Astrocyte (in vitro differentiated cells and primary cell): Measurements from ENCODE around the gene GTSE1. TPM values are rescaled to one million over a fixed set of nuclear protein-coding genes. Genes with fewer than 3 reads are reported as not detected.

Experiments used
- DNase-seq: peaks from one replicate; pipeline ENCODE4 v3.0.0-alpha.2; 2010; ENCODE audit warnings: low read depth
- FAIRE-seq: peaks from 2 replicates; lab custom pipeline; 2011; peaks lifted over from hg19 to GRCh38; lab: Jason Lieb, UNC
- H2AFZ ChIP-seq: 2 replicates; pipeline ENCODE4 v1.6.0; 2012; ENCODE audit warnings: low read depth, low read length, inconsistent platforms
- H3K27ac ChIP-seq: 2 replicates; pipeline ENCODE4 v1.5.1; 2011; ENCODE audit warnings: low read depth, low read length, inconsistent platforms
- H3K27me3 ChIP-seq: 2 replicates; pipeline ENCODE4 v1.6.0; 2011; ENCODE audit warnings: low read length, inconsistent platforms; ENCODE audit not compliant: insufficient read depth
- H3K36me3 ChIP-seq: 2 replicates; pipeline ENCODE4 v1.5.1; 2011; ENCODE audit warnings: low read length, inconsistent platforms; ENCODE audit not compliant: insufficient read depth
- H3K4me1 ChIP-seq: 2 replicates; pipeline ENCODE4 v1.5.1; 2011; ENCODE audit warnings: low read length, inconsistent platforms; ENCODE audit not compliant: insufficient read depth
- H3K4me2 ChIP-seq: 2 replicates; pipeline ENCODE4 v1.6.0; 2012; ENCODE audit warnings: low read length, inconsistent platforms
- H3K4me3 ChIP-seq: 2 replicates; pipeline ENCODE4 v1.5.1; 2011; ENCODE audit warnings: low read depth, mild to moderate bottlenecking, low read length, inconsistent platforms; ENCODE audit not compliant: insufficient read depth
- H3K79me2 ChIP-seq: 2 replicates; pipeline ENCODE4 v1.6.0; 2012; ENCODE audit warnings: mild to moderate bottlenecking, low read length, inconsistent platforms; ENCODE audit not compliant: insufficient read depth
- H3K9ac ChIP-seq: 2 replicates; pipeline ENCODE4 v1.6.0; 2012; ENCODE audit warnings: mild to moderate bottlenecking, low read length, inconsistent platforms
- H3K9me3 ChIP-seq: 2 replicates; pipeline ENCODE4 v1.5.1; 2012; ENCODE audit warnings: low read depth, mild to moderate bottlenecking, low read length, inconsistent platforms; ENCODE audit not compliant: insufficient read depth
- H4K20me1 ChIP-seq: 2 replicates; pipeline ENCODE4 v1.6.0; 2012; ENCODE audit warnings: low read length, inconsistent platforms; ENCODE audit not compliant: insufficient read depth
- H3K27ac Mint-ChIP-seq: one replicate; pipeline ENCODE4 v1.8.0; 2021; ENCODE audit warnings: mild to moderate bottlenecking, mixed read lengths; ENCODE audit not compliant: unreplicated experiment
- H3K27me3 Mint-ChIP-seq: one replicate; pipeline ENCODE4 v1.8.0; 2021; ENCODE audit warnings: low read depth, mixed read lengths; ENCODE audit not compliant: unreplicated experiment
- H3K36me3 Mint-ChIP-seq: one replicate; pipeline ENCODE4 v1.8.0; 2021; ENCODE audit warnings: low read depth, mixed read lengths; ENCODE audit not compliant: unreplicated experiment
- H3K4me1 Mint-ChIP-seq: one replicate; pipeline ENCODE4 v1.8.0; 2021; ENCODE audit warnings: low read depth, mixed read lengths; ENCODE audit not compliant: unreplicated experiment
- H3K4me3 Mint-ChIP-seq: one replicate; pipeline ENCODE4 v1.8.0; 2021; ENCODE audit warnings: mild to moderate bottlenecking, moderate library complexity, mixed read lengths; ENCODE audit not compliant: unreplicated experiment
- H3K9me3 Mint-ChIP-seq: one replicate; pipeline ENCODE4 v1.8.0; 2021; ENCODE audit warnings: mild to moderate bottlenecking, mixed read lengths; ENCODE audit not compliant: unreplicated experiment
- CTCF ChIP-seq: IDR thresholded peaks from 2 replicates; pipeline ENCODE4 v1.5.1; 2011; ENCODE audit warnings: low read depth, mild to moderate bottlenecking, inconsistent platforms, low read length, moderate library complexity; ENCODE audit not compliant: insufficient read depth
- EZH2 ChIP-seq: IDR thresholded peaks from 2 replicates; pipeline ENCODE4 v1.6.1; 2012; ENCODE audit warnings: mild to moderate bottlenecking, low read length, inconsistent platforms; ENCODE audit not compliant: insufficient read depth
- total RNA-seq: library from RNA; stranded (reverse); gene quantifications from 2 replicates; pipeline ENCODE4 v1.2.1, GENCODE V29; 2021

The GTSE1 gene
- total RNA-seq, 1 donor from 2014 or later = 4.1 TPM

- H3K4me1 ChIP-seq = peaks cover 6% of the 10 kb centered on the region
- Mint-ChIP-seq H3K27ac (no peak overlapping the region), H3K27me3 (no peaks in the 10 kb centered on the region), H3K9me3 (no peaks in the 10 kb centered on the region), H3K4me1 (peaks cover 9% of the 10 kb centered on the region), H3K4me3 (no peak overlapping the region), H3K36me3 (peaks cover 26% of the 10 kb centered on the region)
- TF ChIP-seq CTCF (no peak), EZH2 (no peak)
- no peak for DNase-seq
- no peaks in the 10 kb centered on the region for H3K9me3 ChIP-seq
- H4K20me1 ChIP-seq = peaks cover 63% of the 10 kb centered on the region
- no peak overlapping the region for H3K4me3 ChIP-seq
- no peak overlapping the region for H3K27ac ChIP-seq
- peaks cover 5% of the 10 kb centered on the region for H3K79me2 ChIP-seq
- H3K9ac ChIP-seq = no peak overlapping the region
- no peak overlapping the region for H3K4me2 ChIP-seq
- peaks cover 5% of the 10 kb centered on the region for H3K36me3 ChIP-seq
- H3K27me3 ChIP-seq = no peaks in the 10 kb centered on the region
- FAIRE-seq = no peak
- no peak overlapping the region for H2AFZ ChIP-seq
Measured at GRCh38 chr22:46355996-46356471, 59.4 kb downstream of the GTSE1 start.

GRCh38 chr22:46356496-46357480, 60.1 kb downstream of the GTSE1 start:
- H3K27ac ChIP-seq = no peak overlapping the region
- no peak for DNase-seq
- H3K9me3 ChIP-seq = no peaks in the 10 kb centered on the region
- no peak overlapping the region for H3K27ac Mint-ChIP-seq
- peaks cover 33% of the 10 kb centered on the region for H3K36me3 Mint-ChIP-seq
- no peak for FAIRE-seq
- peaks cover 5% of the 10 kb centered on the region for H3K79me2 ChIP-seq
- peaks cover 5% of the 10 kb centered on the region for H3K36me3 ChIP-seq
- H4K20me1 ChIP-seq = peaks cover 55% of the 10 kb centered on the region
- H3K27me3 ChIP-seq = no peaks in the 10 kb centered on the region
- H3K4me3 ChIP-seq = no peak overlapping the region
- H3K9me3 Mint-ChIP-seq = no peaks in the 10 kb centered on the region
- no peak overlapping the region for H3K9ac ChIP-seq
- no peak overlapping the region for H3K4me2 ChIP-seq
- no peak overlapping the region for H3K4me3 Mint-ChIP-seq
- TF ChIP-seq EZH2 (no peak), CTCF (no peak)
- peaks cover 6% of the 10 kb centered on the region for H3K4me1 ChIP-seq
- H2AFZ ChIP-seq = no peak overlapping the region
- H3K27me3 Mint-ChIP-seq = no peaks in the 10 kb centered on the region
- H3K4me1 Mint-ChIP-seq = peaks cover 9% of the 10 kb centered on the region
